Testis (tissue), 3 donors: ENCODE data around the gene ANO6. TPM values are rescaled to one million over a fixed set of nuclear protein-coding genes. Genes with fewer than 3 reads are reported as not detected.

Source experiments
- DNase-seq: peaks from one replicate; pipeline ENCODE4 v3.0.0-alpha.2; 2019
- H3K27ac ChIP-seq, 2 donors: fragments of 200-600 bp; sonication (generic); one replicate each; pipeline ENCODE4 v1.5.1; 2019
- H3K27me3 ChIP-seq: fragments of 200-600 bp; sonication (generic); one replicate; pipeline ENCODE4 v1.5.1; 2019
- H3K36me3 ChIP-seq: fragments of 200-600 bp; sonication (generic); one replicate; pipeline ENCODE4 v1.5.1; 2017; ENCODE audit warnings: low read depth; ENCODE audit errors: missing control alignments
- H3K4me1 ChIP-seq: fragments of 200-600 bp; sonication (generic); one replicate; pipeline ENCODE4 v1.5.1; 2019
- H3K4me3 ChIP-seq, 2 donors: fragments of 200-600 bp; sonication (generic); one replicate each; pipeline ENCODE4 v1.5.1; 2017 to 2019
- H3K9me3 ChIP-seq: fragments of 200-600 bp; sonication (generic); one replicate; pipeline ENCODE4 v1.5.1; 2017
- POLR2A ChIP-seq: fragments of 450-650 bp; IDR thresholded peaks from one replicate; pipeline ENCODE4 v1.6.1; 2017; ENCODE audit warnings: antibody characterized with exemption, mild to moderate bottlenecking, moderate library complexity
- WGBS, 2 donors: methylation state at CpG; one replicate each; pipeline ENCODE4 v1.1.5; 2018; 5-methylcytosine and 5-hydroxymethylcytosine counted together
- intact Hi-C: fragments of 100-400 bp; cut with DNase I; formaldehyde crosslinking; loops from one replicate; pipeline ENCODE4 v1.15.1; 2023; ENCODE audit warnings: low total_unique reads
- polyA plus RNA-seq: library from polyadenylated mRNA; stranded (reverse); fragments of 350-450 nt; fragmentation: Illumina TruSeq; extraction: RNeasy Lipid Tissue Mini Kit (QIAGEN cat#74804); gene quantifications from one replicate; pipeline ENCODE4 v1.2.3, GENCODE V29; 2014; ENCODE audit warnings: low read depth, low replicate concordance; ENCODE audit not compliant: insufficient read depth
- total RNA-seq, 2 donors: library from RNA; depleted of rRNA; stranded (reverse); fragments of >200 nt; gene quantifications; one replicate each; pipeline ENCODE4 v1.2.3, GENCODE V29; 2016
- TF ChIP-seq, protein P1 (sequence below), 3 experiments: fragments of 450-650 bp in 2 of 3; fragments of 200-600 bp in 1 of 3; sonication (generic) in 1 of 3; IDR thresholded peaks; one replicate each; pipeline ENCODE4 v1.5.1; 2016 to 2019; ENCODE audit warnings: antibody characterized with exemption in 3 of 3, mild to moderate bottlenecking in 2 of 3, moderate library complexity in 1 of 3

Gene ANO6
- total and polyA plus RNA-seq, 3 donors from 2014 or later = 33.1 to 75.7 (median 58.0) TPM

DNA sequence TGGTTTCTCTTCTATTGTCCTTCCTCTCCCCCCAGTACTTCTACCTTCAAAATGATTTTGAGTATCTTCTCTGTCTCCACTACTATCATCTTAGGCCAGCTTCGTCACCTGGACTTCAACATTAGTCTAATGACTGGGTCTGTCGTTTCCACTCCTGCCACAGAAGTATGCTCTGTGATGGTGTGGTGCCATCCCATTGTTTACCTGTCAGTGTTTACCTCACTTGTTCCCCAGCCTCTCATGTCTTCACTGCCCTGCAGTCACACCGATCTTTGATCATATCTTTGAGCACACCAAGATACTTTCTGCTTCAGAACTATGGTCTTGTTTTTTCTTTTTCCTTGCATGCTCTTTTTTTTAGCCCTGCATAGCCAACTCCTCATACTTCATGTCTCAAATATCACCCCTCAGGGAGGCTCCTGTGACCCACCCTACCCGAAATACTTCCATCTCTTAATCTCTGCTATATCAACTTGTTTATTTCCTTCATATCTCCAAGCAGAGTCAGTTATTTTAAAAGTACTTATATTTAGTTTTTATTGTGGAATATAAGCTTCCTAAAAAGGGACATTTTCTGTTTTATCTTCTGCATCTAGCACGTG lies 60.4 kb downstream of the ANO6 start:
- no peak overlapping the region for H3K27ac ChIP-seq
- no peaks in the 10 kb centered on the region for H3K27me3 ChIP-seq
- H3K36me3 ChIP-seq = no peaks in the 10 kb centered on the region
- H3K4me1 ChIP-seq = peaks cover 39% of the 10 kb centered on the region
- intact Hi-C loops = no loop called here
- DNase-seq = no peak
- WGBS, 2 donors = 65 to 77% methylated on average over 5 of the region's 5 CpGs
- no peaks in the 10 kb centered on the region for H3K9me3 ChIP-seq
- no peak for TF ChIP-seq POLR2A
- TF ChIP-seq, protein P1, sequence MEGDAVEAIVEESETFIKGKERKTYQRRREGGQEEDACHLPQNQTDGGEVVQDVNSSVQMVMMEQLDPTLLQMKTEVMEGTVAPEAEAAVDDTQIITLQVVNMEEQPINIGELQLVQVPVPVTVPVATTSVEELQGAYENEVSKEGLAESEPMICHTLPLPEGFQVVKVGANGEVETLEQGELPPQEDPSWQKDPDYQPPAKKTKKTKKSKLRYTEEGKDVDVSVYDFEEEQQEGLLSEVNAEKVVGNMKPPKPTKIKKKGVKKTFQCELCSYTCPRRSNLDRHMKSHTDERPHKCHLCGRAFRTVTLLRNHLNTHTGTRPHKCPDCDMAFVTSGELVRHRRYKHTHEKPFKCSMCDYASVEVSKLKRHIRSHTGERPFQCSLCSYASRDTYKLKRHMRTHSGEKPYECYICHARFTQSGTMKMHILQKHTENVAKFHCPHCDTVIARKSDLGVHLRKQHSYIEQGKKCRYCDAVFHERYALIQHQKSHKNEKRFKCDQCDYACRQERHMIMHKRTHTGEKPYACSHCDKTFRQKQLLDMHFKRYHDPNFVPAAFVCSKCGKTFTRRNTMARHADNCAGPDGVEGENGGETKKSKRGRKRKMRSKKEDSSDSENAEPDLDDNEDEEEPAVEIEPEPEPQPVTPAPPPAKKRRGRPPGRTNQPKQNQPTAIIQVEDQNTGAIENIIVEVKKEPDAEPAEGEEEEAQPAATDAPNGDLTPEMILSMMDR (IDR thresholded peaks at IDR 0.05) = no peak
- no peak overlapping the region for H3K4me3 ChIP-seq

GRCh38 chr12:45278447-45278846 lies 62.6 kb downstream of the ANO6 start:
- WGBS, 2 donors = 44 to 50% methylated on average over 1 of the region's 1 CpG
- intact Hi-C loops = no loop called here
- Histone ChIP-seq H3K9me3 (no peaks in the 10 kb centered on the region), H3K4me1 (peaks cover 37% of the 10 kb centered on the region), H3K27me3 (no peaks in the 10 kb centered on the region), H3K4me3 (no peak overlapping the region), H3K27ac (peak overlapping the region in 1 of 2 donors; percentile 36), H3K36me3 (no peaks in the 10 kb centered on the region)
- TF ChIP-seq, protein P1 (IDR thresholded peaks at IDR 0.05) = no peak
- no peak for TF ChIP-seq POLR2A
- DNase-seq = no peak

GRCh38 chr12:45279931-45280830 lies 64.3 kb downstream of the ANO6 start:
- Histone ChIP-seq H3K4me3 (no peak overlapping the region), H3K27me3 (no peaks in the 10 kb centered on the region), H3K4me1 (peaks cover 30% of the 10 kb centered on the region), H3K27ac (peak overlapping the region; percentile 20 to 42), H3K9me3 (no peaks in the 10 kb centered on the region), H3K36me3 (no peaks in the 10 kb centered on the region)
- no peak for TF ChIP-seq POLR2A
- TF ChIP-seq, protein P1 (IDR thresholded peaks at IDR 0.05) = no peak
- DNase-seq = no peak
- 44 to 64% methylated on average over 4 of the region's 4 CpGs for WGBS, 2 donors
- intact Hi-C loops = no loop called here

DNA sequence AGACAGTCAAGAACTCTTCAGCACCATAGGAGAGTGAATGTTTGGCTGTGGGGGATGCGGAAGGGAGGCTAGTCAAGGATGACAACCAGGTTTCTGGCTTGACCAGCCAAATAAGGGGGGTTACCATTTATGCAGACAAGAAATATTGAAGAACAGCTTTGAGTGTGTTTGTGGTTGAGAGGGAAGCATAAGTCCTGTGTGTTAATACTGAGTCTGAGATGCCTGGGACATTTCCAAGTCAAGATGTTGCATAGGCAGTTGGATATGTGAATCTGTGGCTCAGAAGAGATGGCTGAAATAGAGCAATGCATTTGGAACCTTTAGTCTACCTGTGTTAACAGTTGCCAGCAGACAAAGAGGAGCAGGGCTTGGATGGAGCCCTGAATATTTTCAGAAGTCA lies 66.1 kb downstream of the ANO6 start:
- intact Hi-C loops = no loop called here

More for the DNA sequence above, 66.1 kb downstream of the ANO6 start:
- WGBS, 2 donors = 95 to 97% methylated on average over 1 of the region's 1 CpG
- TF ChIP-seq, protein P1 (IDR thresholded peaks at IDR 0.05) = no peak
- no peak for TF ChIP-seq POLR2A
- peaks cover 30% of the 10 kb centered on the region for H3K4me1 ChIP-seq
- H3K36me3 ChIP-seq = no peaks in the 10 kb centered on the region
- no peaks in the 10 kb centered on the region for H3K9me3 ChIP-seq
- H3K27ac ChIP-seq = no peak overlapping the region
- no peak overlapping the region for H3K4me3 ChIP-seq
- no peaks in the 10 kb centered on the region for H3K27me3 ChIP-seq
- DNase-seq = no peak
